Measurements from ENCODE around the gene PROX2. TPM values are rescaled to one million over a fixed set of nuclear protein-coding genes. Genes with fewer than 3 reads are reported as not detected.

The PROX2 gene
- total RNA-seq, 1 experiment from 2014 or later, result not detected

GRCh38 chr14:74846968-74847665 lies 28.8 kb downstream of the PROX2 start:
- no peaks in the 10 kb centered on the region for H3K9me3 ChIP-seq (ENCODE audit: low read length)
- H4K20me1 ChIP-seq (ENCODE audit: low read length), result no peaks in the 10 kb centered on the region
- POLR2A ChIA-PET (ENCODE audit: unreplicated experiment), result no interaction called here
- H2AFZ ChIP-seq (ENCODE audit: low read length), result no peak overlapping the region
- H3K4me2 ChIP-seq (ENCODE audit: low read length), result no peak overlapping the region
- no peak overlapping the region for H3K4me3 ChIP-seq (ENCODE audit: low read length)
- ATAC-seq (peak; percentile 57), DNase-seq (peak; percentile 45)
- H3K27ac ChIP-seq (ENCODE audit: low read length), result no peak overlapping the region
- CTCF ChIA-PET, result interaction anchor here (0.5 to 1.2 kb wide), 2 partner anchors 13 to 241 kb away, joined by 3 read pairs; no protein-coding TSS in a partner anchor
- intact Hi-C loops (cut with micrococcal nuclease), result no loop called here
- no peaks in the 10 kb centered on the region for H3K36me3 ChIP-seq (ENCODE audit: low read depth, low read length)
- H3K79me2 ChIP-seq (ENCODE audit: low read length), result no peaks in the 10 kb centered on the region
- no peak for TF ChIP-seq EZH2phosphoT487 (IDR thresholded peaks at IDR 0.05; ENCODE audit: borderline replicate concordance, low read length)
- no peak for TF ChIP-seq EZH2 (IDR thresholded peaks at IDR 0.05; ENCODE audit: low read length, unreplicated experiment)
- no peak for TF ChIP-seq CTCF (conservative IDR thresholded peaks at IDR 0.05; ENCODE audit: low read depth, low read length)
- H3F3A ChIP-seq (ENCODE audit: low read length, unreplicated experiment), result no peaks in the 10 kb centered on the region
- 0 out of 2 replicates have a peak, but pooled peaks cover 6% of the 10 kb centered on the region for H3K4me1 ChIP-seq (ENCODE audit: insufficient read depth, low read length)
- H3K9me2 ChIP-seq (replicated peaks; ENCODE audit: low read length), result no peaks in the 10 kb centered on the region
- no TSS peak for BruUV-seq (replicated peaks)
- H3K27me3 ChIP-seq (ENCODE audit: low read length), result no peaks in the 10 kb centered on the region
- no peak overlapping the region for H3K9ac ChIP-seq (ENCODE audit: low read length)

GRCh38 chr14:74846168-74846567 lies 29.8 kb downstream of the PROX2 start:
- no peak overlapping the region for H3K4me2 ChIP-seq (ENCODE audit: low read length)
- intact Hi-C loops (cut with micrococcal nuclease), result no loop called here
- POLR2A ChIA-PET (ENCODE audit: unreplicated experiment), result no interaction called here
- H3K4me1 ChIP-seq (ENCODE audit: insufficient read depth, low read length), result 0 out of 2 replicates have a peak, but pooled peaks cover 6% of the 10 kb centered on the region
- no peak for ATAC-seq
- no TSS peak for BruUV-seq (replicated peaks)
- H3F3A ChIP-seq (ENCODE audit: low read length, unreplicated experiment), result no peaks in the 10 kb centered on the region
- TF ChIP-seq EZH2 (IDR thresholded peaks at IDR 0.05; ENCODE audit: low read length, unreplicated experiment) (no peak), CTCF (conservative IDR thresholded peaks at IDR 0.05; ENCODE audit: low read depth, low read length) (no peak), EZH2phosphoT487 (IDR thresholded peaks at IDR 0.05; ENCODE audit: borderline replicate concordance, low read length) (no peak)
- H3K4me3 ChIP-seq (ENCODE audit: low read length), result no peak overlapping the region
- no peaks in the 10 kb centered on the region for H3K36me3 ChIP-seq (ENCODE audit: low read depth, low read length)
- no peaks in the 10 kb centered on the region for H3K27me3 ChIP-seq (ENCODE audit: low read length)
- H3K9me3 ChIP-seq (ENCODE audit: low read length), result no peaks in the 10 kb centered on the region
- no peak overlapping the region for H3K27ac ChIP-seq (ENCODE audit: low read length)
- H4K20me1 ChIP-seq (ENCODE audit: low read length), result no peaks in the 10 kb centered on the region
- DNase-seq, result no peak
- no peaks in the 10 kb centered on the region for H3K9me2 ChIP-seq (replicated peaks; ENCODE audit: low read length)
- CTCF ChIA-PET, result no interaction called here
- no peak overlapping the region for H3K9ac ChIP-seq (ENCODE audit: low read length)
- H2AFZ ChIP-seq (ENCODE audit: low read length), result no peak overlapping the region
- H3K79me2 ChIP-seq (ENCODE audit: low read length), result no peaks in the 10 kb centered on the region

GRCh38 chr14:74843653-74844052 lies 32.3 kb downstream of the PROX2 start:
- Histone ChIP-seq H3K27me3 (ENCODE audit: low read length) (no peaks in the 10 kb centered on the region), H3K9me2 (replicated peaks; ENCODE audit: low read length) (no peaks in the 10 kb centered on the region), H4K20me1 (ENCODE audit: low read length) (no peaks in the 10 kb centered on the region), H2AFZ (ENCODE audit: low read length) (no peak overlapping the region), H3K36me3 (ENCODE audit: low read depth, low read length) (no peaks in the 10 kb centered on the region), H3K4me2 (ENCODE audit: low read length) (no peak overlapping the region), H3K9me3 (ENCODE audit: low read length) (no peaks in the 10 kb centered on the region), H3K4me3 (ENCODE audit: low read length) (no peak overlapping the region), H3K27ac (ENCODE audit: low read length) (no peak overlapping the region), H3K9ac (ENCODE audit: low read length) (no peak overlapping the region), H3F3A (ENCODE audit: low read length, unreplicated experiment) (no peaks in the 10 kb centered on the region), H3K4me1 (ENCODE audit: insufficient read depth, low read length) (0 out of 2 replicates have a peak, but pooled peaks cover 6% of the 10 kb centered on the region), H3K79me2 (ENCODE audit: low read length) (no peaks in the 10 kb centered on the region)
- TF ChIP-seq EZH2phosphoT487 (IDR thresholded peaks at IDR 0.05; ENCODE audit: borderline replicate concordance, low read length) (no peak), EZH2 (IDR thresholded peaks at IDR 0.05; ENCODE audit: low read length, unreplicated experiment) (no peak), CTCF (conservative IDR thresholded peaks at IDR 0.05; ENCODE audit: low read depth, low read length) (no peak)
- BruUV-seq (replicated peaks), result no TSS peak
- no peak for DNase-seq
- intact Hi-C loops (cut with micrococcal nuclease), result no loop called here
- ChIA-PET POLR2A (ENCODE audit: unreplicated experiment) (no interaction called here), CTCF (no interaction called here)
- no peak for ATAC-seq
